OCI-LY1 (cell line): Measurements from ENCODE around the gene TRIO.

Experiments used
- EZH2 ChIP-seq: fragments of 200-600 bp; sonication (generic), shearing (Covaris generic); IDR thresholded peaks from 2 replicates; pipeline ENCODE4 v1.8.0; 2017; ENCODE audit warnings: borderline replicate concordance, mixed run types, mild to moderate bottlenecking, antibody characterized with exemption, low read length, moderate library complexity, mixed read lengths
- TF ChIP-seq, protein P1 (sequence below): fragments of 200-600 bp; sonication (generic), shearing (Covaris generic); IDR thresholded peaks from 2 replicates; pipeline ENCODE4 v1.5.1; 2017; ENCODE audit warnings: mild to moderate bottlenecking, antibody characterized with exemption, low read length, moderate library complexity, mixed read lengths

DNA sequence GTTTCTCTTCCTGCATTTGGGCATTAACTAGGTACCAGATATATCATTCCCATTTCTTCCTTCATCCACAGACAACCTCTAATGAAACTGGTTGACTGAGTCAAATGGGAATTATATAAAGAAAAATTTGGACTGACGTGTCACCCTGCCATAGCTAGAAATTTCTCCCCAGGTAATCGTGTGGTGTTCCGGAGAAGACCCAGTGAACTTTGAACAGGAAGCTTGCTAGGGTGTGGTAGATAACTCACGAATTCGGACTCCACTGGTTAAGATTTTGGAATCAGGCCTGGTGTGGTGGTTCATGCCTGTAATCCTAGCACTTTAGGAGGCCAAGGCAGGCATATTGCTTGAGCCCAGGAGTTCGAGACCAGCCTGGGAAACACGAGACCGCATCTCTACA lies 324.1 kb downstream of the TRIO start:
- TF ChIP-seq, protein P1, sequence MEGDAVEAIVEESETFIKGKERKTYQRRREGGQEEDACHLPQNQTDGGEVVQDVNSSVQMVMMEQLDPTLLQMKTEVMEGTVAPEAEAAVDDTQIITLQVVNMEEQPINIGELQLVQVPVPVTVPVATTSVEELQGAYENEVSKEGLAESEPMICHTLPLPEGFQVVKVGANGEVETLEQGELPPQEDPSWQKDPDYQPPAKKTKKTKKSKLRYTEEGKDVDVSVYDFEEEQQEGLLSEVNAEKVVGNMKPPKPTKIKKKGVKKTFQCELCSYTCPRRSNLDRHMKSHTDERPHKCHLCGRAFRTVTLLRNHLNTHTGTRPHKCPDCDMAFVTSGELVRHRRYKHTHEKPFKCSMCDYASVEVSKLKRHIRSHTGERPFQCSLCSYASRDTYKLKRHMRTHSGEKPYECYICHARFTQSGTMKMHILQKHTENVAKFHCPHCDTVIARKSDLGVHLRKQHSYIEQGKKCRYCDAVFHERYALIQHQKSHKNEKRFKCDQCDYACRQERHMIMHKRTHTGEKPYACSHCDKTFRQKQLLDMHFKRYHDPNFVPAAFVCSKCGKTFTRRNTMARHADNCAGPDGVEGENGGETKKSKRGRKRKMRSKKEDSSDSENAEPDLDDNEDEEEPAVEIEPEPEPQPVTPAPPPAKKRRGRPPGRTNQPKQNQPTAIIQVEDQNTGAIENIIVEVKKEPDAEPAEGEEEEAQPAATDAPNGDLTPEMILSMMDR = no peak
- no peak for TF ChIP-seq EZH2
